Panc1 (cell line): ENCODE results near the gene UBE2E1. TPM values are rescaled to one million over a fixed set of nuclear protein-coding genes. Genes with fewer than 3 reads are reported as not detected.

Experiments
- ATAC-seq: fragments of 200-7000 bp; cut with Tn5 transposase; 2 replicates; pipeline ENCODE4 v1.9.1; 2020; ENCODE audit warnings: mild to moderate bottlenecking, moderate library complexity
- BruUV-seq: library from RNA; stranded (reverse); fragments of 400-500 nt; replicated peaks from 2 replicates; lab custom pipeline; 2021; lab: Mats Ljungman, UMichigan
- CTCF ChIA-PET: fragments of 300-600 bp; sonication (Branson Sonifier 250); formaldehyde crosslinking; loops from one replicate; lab custom pipeline; 2022; ENCODE audit warnings: antibody characterized with exemption; lab: Charles Lee
- POLR2A ChIA-PET: fragments of 300-600 bp; sonication (Branson Sonifier 250); formaldehyde crosslinking; loops from one replicate; lab custom pipeline; 2022; ENCODE audit warnings: antibody characterized with exemption; lab: Charles Lee
- DNase-seq: peaks from one replicate; pipeline ENCODE4 v3.0.0-alpha.2; 2010; ENCODE audit warnings: low read depth, low spot score
- H3K27ac ChIP-seq: 2 replicates; pipeline ENCODE4 v1.5.1; 2011; ENCODE audit warnings: mild to moderate bottlenecking, low read length, inconsistent platforms
- H3K27me3 ChIP-seq: fragments of 200-500 bp; sonication (Bioruptor generic); 2 replicates; pipeline ENCODE4 v1.6.0; 2014; ENCODE audit warnings: low read length, inconsistent platforms; ENCODE audit not compliant: control insufficient read depth, insufficient read depth
- H3K36me3 ChIP-seq: fragments of 200-500 bp; sonication (Bioruptor generic); 2 replicates; pipeline ENCODE4 v1.5.1; 2014; ENCODE audit warnings: inconsistent platforms, mild to moderate bottlenecking, low read length, moderate library complexity; ENCODE audit not compliant: control insufficient read depth, insufficient read depth
- H3K4me1 ChIP-seq: 2 replicates; pipeline ENCODE4 v1.5.1; 2011; ENCODE audit warnings: inconsistent platforms, mild to moderate bottlenecking, low read length, moderate library complexity; ENCODE audit not compliant: control insufficient read depth, insufficient read depth
- H3K4me3 ChIP-seq, 2 experiments: 2 replicates each; pipeline ENCODE4 v1.5.1; 2011 to 2012; ENCODE audit warnings: low read depth in 2 of 2, low read length in 2 of 2, mild to moderate bottlenecking in 2 of 2, inconsistent platforms in 1 of 2, moderate library complexity in 1 of 2
- H3K9me3 ChIP-seq: fragments of 200-500 bp; sonication (Bioruptor generic); 2 replicates; pipeline ENCODE4 v1.5.1; 2014; ENCODE audit warnings: low read depth, mild to moderate bottlenecking, inconsistent platforms, low read length, moderate library complexity; ENCODE audit not compliant: control insufficient read depth, insufficient read depth
- CTCF ChIP-seq: fragments of 450-650 bp; IDR thresholded peaks from 2 replicates; pipeline ENCODE4 v1.5.1; 2017; ENCODE audit warnings: mild to moderate bottlenecking
- POLR2AphosphoS5 ChIP-seq: IDR thresholded peaks from 2 replicates; pipeline ENCODE4 v1.6.1; 2012; ENCODE audit warnings: mild to moderate bottlenecking, low read depth, low read length, moderate library complexity
- REST ChIP-seq, 2 experiments: IDR thresholded peaks; 2 replicates each; pipeline ENCODE4 v1.6.1; 2011 to 2012; ENCODE audit warnings: low read depth in 2 of 2, control low read depth in 1 of 2, low read length in 1 of 2, mild to moderate bottlenecking in 1 of 2, moderate library complexity in 1 of 2; ENCODE audit not compliant: insufficient read depth in 1 of 2
- SIN3A ChIP-seq: IDR thresholded peaks from 2 replicates; pipeline ENCODE4 v1.6.1; 2012; ENCODE audit warnings: low read depth, mild to moderate bottlenecking, low read length, moderate library complexity, borderline replicate concordance; ENCODE audit not compliant: insufficient read depth
- TCF7L2 ChIP-seq: IDR thresholded peaks from 2 replicates; pipeline ENCODE4 v1.6.1; 2011; ENCODE audit warnings: mild to moderate bottlenecking, low read depth, low read length, inconsistent platforms
- in situ Hi-C: cut with HindIII; loops from 2 replicates; pipeline ENCODE4 v1.10.0; 2016; ENCODE audit warnings: low sequenced_read_pairs, low pct_unique_long_range_greater_than_20kb
- intact Hi-C: fragments of 100-400 bp; cut with micrococcal nuclease; formaldehyde crosslinking; loops from one replicate; pipeline ENCODE4 v1.10.0; 2022; ENCODE audit not compliant: unreplicated experiment
- total RNA-seq: library from RNA; stranded (reverse); gene quantifications from one replicate; pipeline ENCODE4 v1.2.1, GENCODE V29; 2021; ENCODE audit not compliant: unreplicated experiment

UBE2E1 gene
- total RNA-seq, 1 experiment from 2014 or later = 127 TPM

- Histone ChIP-seq H3K27me3 (no peaks in the 10 kb centered on the region), H3K4me3 (no peak overlapping the region), H3K36me3 (no peaks in the 10 kb centered on the region; the same call in 1 of the 2 replicates), H3K4me1 (peaks cover 3% of the 10 kb centered on the region; the same call in 1 of the 2 replicates), H3K9me3 (no peaks in the 10 kb centered on the region), H3K27ac (no peak overlapping the region)
- TF ChIP-seq REST (IDR thresholded peaks at IDR 0.05; ENCODE audit: insufficient read depth in 1 of 2, low read depth in 2 of 2, low read length in 1 of 2) (no peak), POLR2AphosphoS5 (no peak), SIN3A (no peak), CTCF (no peak), TCF7L2 (no peak)
- DNase-seq (no peak), ATAC-seq (no peak)
- no TSS peak for BruUV-seq
- ChIA-PET CTCF (no interaction called here), POLR2A (no interaction called here)
- in situ Hi-C loops = no loop called here
- intact Hi-C loops = no loop called here
Measured at GRCh38 chr3:23837286-23837685, 31.5 kb downstream of the UBE2E1 start.

- in situ Hi-C loops (no loop called here), intact Hi-C loops (no loop called here)
- CTCF ChIA-PET = no interaction called here
- no peak overlapping the region for H3K4me3 ChIP-seq
- ATAC-seq (no peak), DNase-seq (no peak)
- TF ChIP-seq CTCF (no peak), POLR2AphosphoS5 (no peak)
- no peaks in the 10 kb centered on the region for H3K9me3 ChIP-seq
- no peaks in the 10 kb centered on the region; the same call in 1 of the 2 replicates for H3K36me3 ChIP-seq
- no peaks in the 10 kb centered on the region for H3K27me3 ChIP-seq
- H3K27ac ChIP-seq = no peak overlapping the region
- peaks cover 3% of the 10 kb centered on the region; the same call in 1 of the 2 replicates for H3K4me1 ChIP-seq
- POLR2A ChIA-PET = no interaction called here
- BruUV-seq = no TSS peak
Measured at GRCh38 chr3:23837691-23838090, 31.9 kb downstream of the UBE2E1 start.
